Upper lobe of right lung (tissue), 1 donor: ENCODE data around the gene C19orf38. TPM values are rescaled to one million over a fixed set of nuclear protein-coding genes. Genes with fewer than 3 reads are reported as not detected.

Experiments used
- ATAC-seq: fragments of 200-7000 bp; cut with Tn5 transposase; one replicate; pipeline ENCODE4 v1.9.1; 2020; ENCODE audit warnings: mild to moderate bottlenecking, moderate library complexity
- DNase-seq: peaks from one replicate; pipeline ENCODE4 v3.0.0-alpha.2; 2020
- H3K27ac ChIP-seq: fragments of 200-600 bp; one replicate; pipeline ENCODE4 v1.8.0; 2022
- H3K27me3 ChIP-seq: fragments of 200-600 bp; one replicate; pipeline ENCODE4 v1.8.0; 2022; ENCODE audit warnings: mild to moderate bottlenecking
- H3K36me3 ChIP-seq: fragments of 200-600 bp; one replicate; pipeline ENCODE4 v1.8.0; 2022
- H3K4me1 ChIP-seq: fragments of 200-600 bp; one replicate; pipeline ENCODE4 v1.8.0; 2022
- H3K4me3 ChIP-seq: fragments of 200-600 bp; one replicate; pipeline ENCODE4 v1.8.0; 2022; ENCODE audit warnings: mild to moderate bottlenecking
- H3K9me3 ChIP-seq: fragments of 200-600 bp; one replicate; pipeline ENCODE4 v1.8.0; 2022
- CTCF ChIP-seq: fragments of 200-600 bp; IDR thresholded peaks from one replicate; pipeline ENCODE4 v1.8.0; 2022; ENCODE audit warnings: antibody characterized with exemption
- intact Hi-C: fragments of 100-400 bp; cut with DNase I; formaldehyde crosslinking; loops from one replicate; pipeline ENCODE4 v1.11.0; 2022
- long read RNA-seq: library from polyadenylated mRNA; unstranded; transcript quantifications from one replicate; pipeline ENCODE4 v2.0.0, GENCODE V29; 2021
- total RNA-seq: library from RNA; stranded (reverse); fragmentation: NEBNext Ultra II Directional; extraction: Animal tissue kit (Norgen Biotek cat#: 25700); gene quantifications from one replicate; pipeline ENCODE4 v1.2.1, GENCODE V29; 2021
- donor health status: DM: no; HTN: yes; CAD: no; lungs with severe emphysema.

The C19orf38 gene, protein sequence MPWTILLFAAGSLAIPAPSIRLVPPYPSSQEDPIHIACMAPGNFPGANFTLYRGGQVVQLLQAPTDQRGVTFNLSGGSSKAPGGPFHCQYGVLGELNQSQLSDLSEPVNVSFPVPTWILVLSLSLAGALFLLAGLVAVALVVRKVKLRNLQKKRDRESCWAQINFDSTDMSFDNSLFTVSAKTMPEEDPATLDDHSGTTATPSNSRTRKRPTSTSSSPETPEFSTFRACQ
- total RNA-seq, result 7.4 TPM
- long read RNA-seq, transcript C19orf38-201 (7 exons, 1,223 nt), result major isoform, 5 of 7 reads
- long read RNA-seq, partial matches to known transcripts, result 2 of 7 reads
- long read RNA-seq, other reads (novel, unspliced or antisense), result 0 of 7 reads

DNA sequence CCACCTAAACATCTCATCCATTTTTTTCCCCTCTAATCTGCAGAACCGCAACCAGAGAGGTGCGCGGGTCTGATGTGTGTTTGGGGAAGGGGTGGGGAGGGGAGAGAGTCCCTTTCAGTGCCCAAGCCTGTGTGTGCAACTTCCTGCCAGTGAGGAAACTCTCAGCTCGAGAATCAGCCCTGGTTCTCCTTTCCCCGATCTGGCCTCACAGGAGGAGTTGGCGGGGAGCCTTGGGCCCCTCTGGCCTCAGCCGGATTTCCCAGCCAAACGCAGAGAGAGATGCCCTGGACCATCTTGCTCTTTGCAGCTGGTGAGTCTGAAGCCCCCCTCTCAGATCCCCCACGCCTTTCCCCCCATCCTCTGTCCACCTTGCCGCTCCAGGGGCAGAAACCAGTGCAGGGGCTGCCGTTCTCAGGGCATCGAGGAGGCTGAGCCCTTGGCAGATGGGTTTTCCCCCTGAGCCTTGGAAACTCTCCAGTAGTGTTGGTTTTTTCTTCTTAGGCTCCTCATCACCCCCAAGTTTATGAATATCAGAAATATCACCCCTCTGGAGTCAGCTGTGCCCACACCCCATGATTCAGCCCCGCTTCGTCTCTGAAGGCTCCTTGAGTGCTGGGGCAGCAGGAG lies at the start of gene C19orf38:
Gene C19orf38 (plus strand): TSS at position 186 of the 627 bp plus-strand sequence. CDS start 94 bp downstream, at position 280.
- Histone ChIP-seq H3K9me3 (no peaks in the 10 kb centered on the region), H3K27me3 (no peaks in the 10 kb centered on the region), H3K4me1 (no peaks in the 10 kb centered on the region), H3K4me3 (no peak within 1 kb of the TSS), H3K36me3 (no peaks in the 10 kb centered on the region), H3K27ac (no peak within 1 kb of the TSS)
- intact Hi-C loops, result no loop called here
- ATAC-seq (peak; percentile 87), DNase-seq (no peak)
- TF ChIP-seq CTCF, result no peak

DNA sequence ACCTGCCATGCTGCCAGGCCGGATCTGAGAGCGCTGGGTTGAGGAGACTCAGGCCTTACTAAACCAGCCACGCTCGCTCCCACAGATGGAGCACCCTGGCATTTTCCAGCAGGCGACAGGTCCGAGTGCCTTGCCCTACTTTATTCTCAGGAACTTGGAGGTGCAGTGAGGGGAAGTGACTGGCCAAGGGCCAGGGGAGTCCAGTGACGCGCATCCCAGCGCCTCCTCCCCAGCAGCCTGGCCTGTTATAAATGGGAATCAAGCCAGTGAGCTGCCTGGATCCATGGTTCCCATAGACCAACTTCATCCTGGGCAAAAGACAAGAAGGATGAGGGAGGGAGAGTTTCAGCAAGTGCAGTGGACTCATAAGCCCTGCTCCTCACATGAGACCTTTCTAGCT lies 47.7 kb upstream of the C19orf38 start:
- no peak for DNase-seq
- no peaks in the 10 kb centered on the region for H3K9me3 ChIP-seq
- ATAC-seq, result no peak
- H3K4me3 ChIP-seq, result no peak overlapping the region
- no peak overlapping the region for H3K27ac ChIP-seq
- H3K4me1 ChIP-seq, result no peaks in the 10 kb centered on the region
- no peak for TF ChIP-seq CTCF
- H3K36me3 ChIP-seq, result peaks cover 98% of the 10 kb centered on the region
- no peaks in the 10 kb centered on the region for H3K27me3 ChIP-seq
- intact Hi-C loops, result no loop called here

DNA sequence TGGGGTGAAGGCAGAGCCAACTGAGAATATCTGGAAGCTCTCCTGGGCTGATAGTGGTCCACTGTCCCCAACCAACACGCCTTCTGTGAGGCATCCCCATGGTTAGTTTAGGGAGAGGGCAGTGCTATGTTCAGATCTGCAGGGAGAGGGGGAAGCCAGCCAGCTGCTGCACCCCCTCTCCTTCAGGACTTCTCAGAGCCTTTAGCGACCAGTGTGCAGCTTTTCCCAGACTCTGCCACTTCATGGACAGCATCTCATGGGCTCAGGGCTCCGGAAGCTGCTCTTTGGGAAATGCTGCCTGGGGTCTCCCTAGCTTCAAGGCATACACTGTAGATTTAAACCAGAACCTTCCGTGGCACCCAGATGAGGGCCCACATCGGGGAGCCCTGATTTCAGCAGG lies 45.7 kb upstream of the C19orf38 start:
- H3K4me3 ChIP-seq, result no peak overlapping the region
- intact Hi-C loops, result no loop called here
- H3K9me3 ChIP-seq, result no peaks in the 10 kb centered on the region
- H3K36me3 ChIP-seq, result peaks cover 98% of the 10 kb centered on the region
- ATAC-seq (no peak), DNase-seq (no peak)
- no peaks in the 10 kb centered on the region for H3K27me3 ChIP-seq
- H3K27ac ChIP-seq, result no peak overlapping the region
- TF ChIP-seq CTCF, result no peak
- H3K4me1 ChIP-seq, result no peaks in the 10 kb centered on the region

DNA sequence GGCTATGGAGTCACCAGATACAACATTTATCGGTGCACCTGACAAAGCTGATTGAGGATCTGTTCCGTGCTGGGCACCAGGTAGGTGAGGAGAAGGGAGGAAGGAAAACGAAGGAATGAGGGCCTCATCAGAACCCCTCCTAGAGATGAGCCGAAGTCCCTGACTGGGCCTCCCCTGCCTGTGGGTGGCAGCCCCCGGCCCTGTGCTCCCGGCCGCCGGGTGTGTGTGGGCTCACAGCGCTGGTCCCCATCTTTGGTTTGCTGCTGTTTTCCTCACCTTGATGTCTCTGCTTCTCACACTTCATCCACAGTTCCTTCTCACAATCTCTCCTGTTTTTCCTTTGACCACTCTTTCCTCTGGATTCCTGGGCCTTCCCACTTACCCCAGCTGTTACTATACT lies 45.0 kb upstream of the C19orf38 start:
- H3K36me3 ChIP-seq, result peaks cover 97% of the 10 kb centered on the region
- intact Hi-C loops, result no loop called here
- no peak overlapping the region for H3K27ac ChIP-seq
- no peak for TF ChIP-seq CTCF
- ATAC-seq (no peak), DNase-seq (no peak)
- no peaks in the 10 kb centered on the region for H3K9me3 ChIP-seq
- no peak overlapping the region for H3K4me3 ChIP-seq
- H3K4me1 ChIP-seq, result no peaks in the 10 kb centered on the region
- H3K27me3 ChIP-seq, result no peaks in the 10 kb centered on the region

DNA sequence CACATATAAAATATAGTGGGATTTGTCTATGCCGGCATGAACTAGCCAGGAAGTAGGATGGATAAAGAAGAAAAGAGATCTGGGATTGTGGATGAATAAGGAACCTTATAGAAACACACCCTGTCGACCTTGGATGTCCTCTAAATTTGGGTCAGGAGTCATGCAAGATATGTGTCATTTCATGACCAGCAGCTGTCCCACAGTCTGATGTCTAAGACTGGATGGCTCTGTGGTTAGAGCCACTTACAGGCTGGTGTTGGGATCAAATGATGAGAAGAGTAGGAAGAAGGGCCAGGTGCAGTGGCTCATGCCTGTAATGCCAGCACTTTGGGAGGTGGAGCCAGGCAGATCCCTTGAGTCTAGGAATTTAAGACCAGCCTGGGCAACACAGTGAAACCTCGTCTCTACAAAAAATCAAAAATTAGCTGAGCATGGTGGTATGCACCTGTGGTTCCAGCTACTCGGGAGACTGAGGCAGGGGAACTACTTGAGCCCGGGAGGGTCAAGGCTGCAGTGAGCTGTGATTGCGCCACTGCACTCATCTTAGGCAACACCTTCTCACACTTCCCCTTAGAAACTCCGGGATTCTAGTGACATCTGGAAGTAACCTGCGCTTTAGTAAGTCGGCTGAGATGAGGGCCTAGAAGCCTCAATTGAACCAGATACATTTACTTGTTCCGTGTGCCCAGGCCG lies 43.0 kb upstream of the C19orf38 start:
- ATAC-seq (peak; percentile 56), DNase-seq (no peak)
- Histone ChIP-seq H3K4me1 (no peaks in the 10 kb centered on the region), H3K27ac (no peak overlapping the region), H3K4me3 (no peak overlapping the region), H3K36me3 (peaks cover 97% of the 10 kb centered on the region), H3K27me3 (no peaks in the 10 kb centered on the region), H3K9me3 (no peaks in the 10 kb centered on the region)
- no peak for TF ChIP-seq CTCF
- intact Hi-C loops, result no loop called here
